SK-N-SH treated with all-trans-retinoic acid at 6 μM for 48 hours (cell line): ENCODE results near the gene PDZD2.
"Not testable (repeated sequence)": the region's sequence is repeated elsewhere in the genome, so short reads cannot be mapped to it uniquely, and the experiment has no call there.

Experiments
- ATAC-seq: fragments of 200-7000 bp; cut with Tn5 transposase; 3 replicates; pipeline ENCODE4 v1.9.1; 2020; ENCODE audit warnings: mild to moderate bottlenecking, moderate library complexity
- ARNTL ChIP-seq: fragments of 450-650 bp; formaldehyde crosslinking; IDR thresholded peaks from 2 replicates; pipeline ENCODE4 v1.5.0; 2020; ENCODE audit warnings: low read depth, mild to moderate bottlenecking, moderate library complexity, borderline replicate concordance
- BACH2 ChIP-seq: fragments of 250-450 bp; sonication (Bioruptor Pico); IDR thresholded peaks from 2 replicates; pipeline ENCODE4 v1.9.0; 2021; ENCODE audit warnings: mild to moderate bottlenecking, borderline replicate concordance
- CREB5 ChIP-seq: fragments of 250-450 bp; sonication (Bioruptor Pico); IDR thresholded peaks from 2 replicates; pipeline ENCODE4 v1.5.1; 2020; ENCODE audit warnings: low read depth, mild to moderate bottlenecking, moderate library complexity
- CSDC2 ChIP-seq: fragments of 250-450 bp; sonication (Bioruptor Pico); IDR thresholded peaks from 2 replicates; pipeline ENCODE4 v1.5.0; 2020; ENCODE audit warnings: mild to moderate bottlenecking, moderate library complexity
- CSRNP3 ChIP-seq: fragments of 250-450 bp; sonication (Bioruptor Pico); IDR thresholded peaks from 2 replicates; pipeline ENCODE4 v1.5.1; 2021; ENCODE audit warnings: mild to moderate bottlenecking, moderate library complexity
- ESRRG ChIP-seq: fragments of 250-450 bp; sonication (Bioruptor Pico); IDR thresholded peaks from 2 replicates; pipeline ENCODE4 v1.6.1; 2021; ENCODE audit warnings: mild to moderate bottlenecking
- GLIS3 ChIP-seq: fragments of 250-450 bp; sonication (Bioruptor Pico); IDR thresholded peaks from 2 replicates; pipeline ENCODE4 v1.5.0; 2020; ENCODE audit warnings: mild to moderate bottlenecking, moderate library complexity
- ISL1 ChIP-seq: fragments of 250-450 bp; sonication (Bioruptor Pico); IDR thresholded peaks from 2 replicates; pipeline ENCODE4 v2.1.2; 2022; ENCODE audit warnings: mild to moderate bottlenecking, moderate library complexity
- OSR1 ChIP-seq: fragments of 250-450 bp; sonication (Bioruptor Pico); IDR thresholded peaks from 2 replicates; pipeline ENCODE4 v1.8.0; 2022; ENCODE audit warnings: moderate library complexity, mild to moderate bottlenecking, inconsistent platforms
- PATZ1 ChIP-seq: fragments of 250-450 bp; sonication (Bioruptor Pico); IDR thresholded peaks from 2 replicates; pipeline ENCODE4 v1.8.0; 2020; ENCODE audit warnings: mild to moderate bottlenecking, moderate library complexity, borderline replicate concordance
- POU6F1 ChIP-seq: fragments of 250-450 bp; sonication (Bioruptor Pico); IDR thresholded peaks from 2 replicates; pipeline ENCODE4 v1.8.0; 2021; ENCODE audit warnings: low read depth, mild to moderate bottlenecking, moderate library complexity, borderline replicate concordance
- PPARA ChIP-seq: fragments of 250-450 bp; sonication (Bioruptor Pico); IDR thresholded peaks from 2 replicates; pipeline ENCODE4 v1.5.0; 2020; ENCODE audit warnings: mild to moderate bottlenecking, borderline replicate concordance
- SNAI2 ChIP-seq: fragments of 250-450 bp; sonication (Bioruptor Pico); IDR thresholded peaks from 2 replicates; pipeline ENCODE4 v1.5.0; 2020; ENCODE audit warnings: mild to moderate bottlenecking, moderate library complexity
- TCF4 ChIP-seq: fragments of 250-450 bp; sonication (Bioruptor Pico); IDR thresholded peaks from 2 replicates; pipeline ENCODE4 v1.8.0; 2021; ENCODE audit warnings: mild to moderate bottlenecking, moderate library complexity, borderline replicate concordance
- TSHZ2 ChIP-seq: fragments of 250-450 bp; sonication (Bioruptor Pico); IDR thresholded peaks from 2 replicates; pipeline ENCODE4 v1.5.0; 2020; ENCODE audit warnings: mild to moderate bottlenecking, moderate library complexity
- ZC3H10 ChIP-seq: fragments of 250-450 bp; sonication (Bioruptor Pico); IDR thresholded peaks from 2 replicates; pipeline ENCODE4 v1.5.1; 2021; ENCODE audit warnings: mild to moderate bottlenecking, moderate library complexity
- ZFP3 ChIP-seq: fragments of 250-450 bp; sonication (Bioruptor Pico); IDR thresholded peaks from 2 replicates; pipeline ENCODE4 v1.5.0; 2020; ENCODE audit warnings: mild to moderate bottlenecking, moderate library complexity
- ZFP30 ChIP-seq: fragments of 450-650 bp; formaldehyde crosslinking; IDR thresholded peaks from 2 replicates; pipeline ENCODE4 v1.5.0; 2022; ENCODE audit warnings: mild to moderate bottlenecking, moderate library complexity
- ZNF565 ChIP-seq: fragments of 450-650 bp; formaldehyde crosslinking; conservative IDR thresholded peaks from 2 replicates; pipeline ENCODE4 v1.5.0; 2020; ENCODE audit warnings: low read depth, mild to moderate bottlenecking, moderate library complexity
- ZNF70 ChIP-seq: fragments of 450-650 bp; formaldehyde crosslinking; IDR thresholded peaks from 2 replicates; pipeline ENCODE4 v1.5.0; 2020; ENCODE audit warnings: mild to moderate bottlenecking, moderate library complexity
- ZNF8 ChIP-seq: fragments of 450-650 bp; formaldehyde crosslinking; IDR thresholded peaks from 2 replicates; pipeline ENCODE4 v1.5.0; 2020; ENCODE audit warnings: mild to moderate bottlenecking, moderate library complexity

Gene PDZD2

GRCh38 chr5:31972558-31972957 lies 333.6 kb downstream of the PDZD2 start:
- ATAC-seq, result no peak
- TF ChIP-seq ZC3H10 (CRISPR knock-in tag) (no peak), TSHZ2 (CRISPR knock-in tag) (no peak), ARNTL (CRISPR knock-in tag) (no peak), CREB5 (CRISPR knock-in tag) (no peak), PPARA (CRISPR knock-in tag) (no peak), ESRRG (no peak)
- TF ChIP-seq, all 23 proteins: peak for 0

- ATAC-seq, result not testable (repeated sequence)
Measured at GRCh38 chr5:31975189-31975612, 336.3 kb downstream of the PDZD2 start.

- TF ChIP-seq ZC3H10 (CRISPR knock-in tag) (no peak), POU6F1 (no peak), ZNF70 (CRISPR knock-in tag) (no peak), TSHZ2 (CRISPR knock-in tag) (no peak), TCF4 (no peak), PATZ1 (CRISPR knock-in tag) (no peak), OSR1 (CRISPR knock-in tag) (no peak), ZFP3 (CRISPR knock-in tag) (no peak), ZNF8 (CRISPR knock-in tag) (no peak), ISL1 (CRISPR knock-in tag) (no peak), ZFP30 (CRISPR knock-in tag) (no peak), SNAI2 (CRISPR knock-in tag) (no peak), CREB5 (CRISPR knock-in tag) (no peak), PPARA (CRISPR knock-in tag) (no peak), CSDC2 (CRISPR knock-in tag) (no peak), ZNF565 (no peak), GLIS3 (CRISPR knock-in tag) (no peak), CSRNP3 (no peak), BACH2 (CRISPR knock-in tag) (no peak)
Measured at GRCh38 chr5:31976169-31976568, 337.2 kb downstream of the PDZD2 start.

More at GRCh38 chr5:31976169-31976568, 337.2 kb downstream of the PDZD2 start:
- ATAC-seq, result no peak
